Measurements from ENCODE around the gene TFAP2A.

The TFAP2A gene

GRCh38 chr6:10419749-10420545 is 5.1 kb upstream of the TFAP2A start:
- H3K27ac ChIP-seq (ENCODE audit: low read length, poor library complexity, severe bottlenecking), result no peak overlapping the region
- H3K4me1 ChIP-seq (ENCODE audit: control insufficient read depth, insufficient read depth, low read depth, low read length), result peaks cover 36% of the 10 kb centered on the region
- H2AK5ac ChIP-seq (ENCODE audit: low read length, severe bottlenecking), result no peak overlapping the region
- WGBS, result 5% methylated on average over 28 of the region's 31 CpGs
- H3K36me3 ChIP-seq (ENCODE audit: control insufficient read depth in 1 of 2, insufficient read depth in 2 of 2, low read depth in 1 of 2, low read length in 2 of 2), result peaks cover 0 to 2% of the 10 kb centered on the region in 2 experiments
- no peak overlapping the region for H2BK12ac ChIP-seq (ENCODE audit: low read length in 2 of 2)
- no peaks in the 10 kb centered on the region for H3K9me3 ChIP-seq (ENCODE audit: control insufficient read depth, low read length)
- no peak overlapping the region for H4K91ac ChIP-seq (ENCODE audit: low read length)
- H3K4me2 ChIP-seq (ENCODE audit: low read length, poor library complexity, severe bottlenecking), result peak overlapping the region; percentile 61
- H3K4me3 ChIP-seq (ENCODE audit: insufficient read depth in 1 of 2, low read depth in 1 of 2, low read length in 2 of 2), result no peak overlapping the region
- H3K14ac ChIP-seq (ENCODE audit: low read length in 2 of 2), result no peak overlapping the region
- H4K8ac ChIP-seq (ENCODE audit: low read length), result no peak overlapping the region
- no peak overlapping the region for H2BK120ac ChIP-seq (ENCODE audit: low read depth, low read length)
- no peak overlapping the region for H3K18ac ChIP-seq (ENCODE audit: low read depth in 1 of 2, low read length in 2 of 2)
- no peak overlapping the region for H2BK15ac ChIP-seq (ENCODE audit: low read depth, poor library complexity, severe bottlenecking)
- H2AFZ ChIP-seq (ENCODE audit: low read depth, low read length), result no peak overlapping the region
- H3K27me3 ChIP-seq (ENCODE audit: control insufficient read depth in 1 of 2, insufficient read depth in 1 of 2, low read length in 2 of 2), result peaks cover 99% of the 10 kb centered on the region in 2 experiments
- no peak overlapping the region for H3K23ac ChIP-seq (ENCODE audit: low read length in 2 of 2)
- H3K9ac ChIP-seq (ENCODE audit: low read length), result no peak overlapping the region
- no peaks in the 10 kb centered on the region for H3K79me1 ChIP-seq (replicated peaks; ENCODE audit: low read length, poor library complexity, severe bottlenecking)
- DNase-seq, result no peak
- no peak overlapping the region for H3K4ac ChIP-seq (ENCODE audit: low read depth in 1 of 2, low read length in 2 of 2)
- no peak overlapping the region for H2BK5ac ChIP-seq (ENCODE audit: low read depth, low read length, poor library complexity, severe bottlenecking)

DNA sequence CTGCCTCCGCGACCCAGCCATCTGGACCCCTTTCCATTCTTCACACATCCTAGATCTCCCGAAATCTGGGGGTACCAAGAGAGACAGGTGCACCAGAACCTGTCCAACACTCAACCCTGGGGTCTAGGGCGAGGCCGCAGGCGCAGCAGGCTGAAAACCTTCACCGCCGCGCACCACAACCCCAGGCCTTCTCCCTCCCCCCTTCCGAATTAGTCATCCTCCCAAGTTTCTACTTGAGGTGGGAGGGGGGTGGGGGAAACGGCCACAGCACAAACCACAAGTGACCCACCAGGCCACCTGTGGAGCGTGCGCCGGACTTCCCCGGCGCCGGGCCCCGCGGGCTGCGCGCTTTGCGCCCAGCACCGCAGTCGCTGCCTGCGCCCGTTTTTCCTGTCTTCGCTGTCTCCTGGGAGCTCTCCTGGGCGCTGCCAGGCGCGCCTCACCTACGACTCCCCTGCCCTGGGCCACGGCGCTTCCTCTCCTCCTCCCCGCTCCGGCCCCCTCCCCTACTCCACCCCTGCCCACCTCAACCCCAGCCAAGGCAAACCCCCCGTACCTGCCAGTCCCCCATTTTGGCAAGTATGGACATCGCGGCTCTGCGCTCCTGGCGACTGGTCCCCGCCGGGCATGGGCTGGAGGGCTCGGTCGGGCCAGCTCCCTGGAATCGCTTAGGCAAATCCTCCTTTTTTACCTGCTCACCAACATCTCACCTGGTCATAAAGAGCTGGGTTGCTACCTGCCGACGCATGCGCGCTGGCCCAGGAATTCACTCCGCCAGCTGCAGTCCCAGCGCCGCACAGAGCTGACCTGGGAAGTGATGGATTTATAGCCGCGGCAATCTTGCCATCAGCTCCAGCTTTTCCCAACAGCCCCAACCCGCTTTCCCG is 4.2 kb upstream of the TFAP2A start:
- no peak overlapping the region for H3K4ac ChIP-seq (ENCODE audit: low read depth in 1 of 2, low read length in 2 of 2)
- H2BK15ac ChIP-seq (ENCODE audit: low read depth, poor library complexity, severe bottlenecking), result no peak overlapping the region
- H2AFZ ChIP-seq (ENCODE audit: low read depth, low read length), result no peak overlapping the region
- 1% methylated on average over 45 of the region's 56 CpGs for WGBS
- no peak overlapping the region for H3K27ac ChIP-seq (ENCODE audit: low read length, poor library complexity, severe bottlenecking)
- no peak overlapping the region for H2AK5ac ChIP-seq (ENCODE audit: low read length, severe bottlenecking)
- H3K36me3 ChIP-seq (ENCODE audit: control insufficient read depth in 1 of 2, insufficient read depth in 2 of 2, low read depth in 1 of 2, low read length in 2 of 2), result peaks cover 0 to 2% of the 10 kb centered on the region in 2 experiments
- H2BK5ac ChIP-seq (ENCODE audit: low read depth, low read length, poor library complexity, severe bottlenecking), result no peak overlapping the region
- no peaks in the 10 kb centered on the region for H3K79me1 ChIP-seq (replicated peaks; ENCODE audit: low read length, poor library complexity, severe bottlenecking)
- DNase-seq, result no peak
- H4K91ac ChIP-seq (ENCODE audit: low read length), result no peak overlapping the region
- H4K8ac ChIP-seq (ENCODE audit: low read length), result no peak overlapping the region
- H3K27me3 ChIP-seq (ENCODE audit: control insufficient read depth in 1 of 2, insufficient read depth in 1 of 2, low read length in 2 of 2), result peaks cover 99% of the 10 kb centered on the region in 2 experiments
- no peaks in the 10 kb centered on the region for H3K9me3 ChIP-seq (ENCODE audit: control insufficient read depth, low read length)
- H3K4me2 ChIP-seq (ENCODE audit: low read length, poor library complexity, severe bottlenecking), result peak overlapping the region; percentile 61
- H3K9ac ChIP-seq (ENCODE audit: low read length), result no peak overlapping the region
- no peak overlapping the region for H2BK120ac ChIP-seq (ENCODE audit: low read depth, low read length)
- peaks cover 42% of the 10 kb centered on the region for H3K4me1 ChIP-seq (ENCODE audit: control insufficient read depth, insufficient read depth, low read depth, low read length)
- no peak overlapping the region for H3K14ac ChIP-seq (ENCODE audit: low read length in 2 of 2)
- H3K4me3 ChIP-seq (ENCODE audit: insufficient read depth in 1 of 2, low read depth in 1 of 2, low read length in 2 of 2), result no peak overlapping the region
- no peak overlapping the region for H2BK12ac ChIP-seq (ENCODE audit: low read length in 2 of 2)
- no peak overlapping the region for H3K18ac ChIP-seq (ENCODE audit: low read depth in 1 of 2, low read length in 2 of 2)
- H3K23ac ChIP-seq (ENCODE audit: low read length in 2 of 2), result peak overlapping the region in 1 of 2 experiments; percentile 30

DNA sequence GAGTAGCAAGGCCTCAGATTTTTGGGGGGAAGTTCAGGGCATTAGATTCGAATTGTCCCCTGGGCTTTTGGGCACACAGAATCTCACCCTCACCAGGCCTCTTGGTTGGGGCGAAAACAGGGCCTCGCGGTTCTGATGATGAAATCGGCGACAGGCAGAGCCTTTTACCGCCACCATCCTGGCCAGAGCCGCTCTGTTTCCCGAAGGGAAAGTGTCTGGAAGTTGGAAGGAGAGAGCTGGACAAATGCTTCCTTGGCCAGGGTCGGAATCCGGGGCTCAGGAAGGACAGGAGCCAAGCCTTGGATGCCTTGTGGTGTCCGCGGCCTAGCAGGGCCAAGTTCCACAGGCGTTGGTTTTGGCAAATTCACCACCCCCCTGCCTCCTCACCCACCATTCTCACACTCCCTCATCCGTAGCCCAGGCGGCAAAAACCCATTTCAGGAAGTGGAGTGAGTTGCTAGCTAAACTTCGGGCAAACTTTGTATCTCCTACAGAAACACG is 3.5 kb upstream of the TFAP2A start:
- Histone ChIP-seq H4K8ac (ENCODE audit: low read length) (no peak overlapping the region), H3K4me1 (ENCODE audit: control insufficient read depth, insufficient read depth, low read depth, low read length) (peaks cover 48% of the 10 kb centered on the region), H2AK5ac (ENCODE audit: low read length, severe bottlenecking) (no peak overlapping the region), H2BK120ac (ENCODE audit: low read depth, low read length) (no peak overlapping the region), H3K27me3 (ENCODE audit: control insufficient read depth in 1 of 2, insufficient read depth in 1 of 2, low read length in 2 of 2) (peaks cover 99% of the 10 kb centered on the region in 2 experiments), H2BK15ac (ENCODE audit: low read depth, poor library complexity, severe bottlenecking) (no peak overlapping the region), H3K36me3 (ENCODE audit: control insufficient read depth in 1 of 2, insufficient read depth in 2 of 2, low read depth in 1 of 2, low read length in 2 of 2) (peaks cover 0 to 2% of the 10 kb centered on the region in 2 experiments), H3K9me3 (ENCODE audit: control insufficient read depth, low read length) (no peaks in the 10 kb centered on the region), H3K23ac (ENCODE audit: low read length in 2 of 2) (no peak overlapping the region), H2AFZ (ENCODE audit: low read depth, low read length) (no peak overlapping the region), H3K4ac (ENCODE audit: low read depth in 1 of 2, low read length in 2 of 2) (no peak overlapping the region), H2BK5ac (ENCODE audit: low read depth, low read length, poor library complexity, severe bottlenecking) (no peak overlapping the region), H3K4me3 (ENCODE audit: insufficient read depth in 1 of 2, low read depth in 1 of 2, low read length in 2 of 2) (no peak overlapping the region), H3K27ac (ENCODE audit: low read length, poor library complexity, severe bottlenecking) (no peak overlapping the region), H3K14ac (ENCODE audit: low read length in 2 of 2) (no peak overlapping the region), H4K91ac (ENCODE audit: low read length) (no peak overlapping the region), H3K4me2 (ENCODE audit: low read length, poor library complexity, severe bottlenecking) (no peak overlapping the region), H3K79me1 (replicated peaks; ENCODE audit: low read length, poor library complexity, severe bottlenecking) (no peaks in the 10 kb centered on the region), H3K9ac (ENCODE audit: low read length) (no peak overlapping the region), H2BK12ac (ENCODE audit: low read length in 2 of 2) (no peak overlapping the region), H3K18ac (ENCODE audit: low read depth in 1 of 2, low read length in 2 of 2) (no peak overlapping the region)
- WGBS, result 25% methylated on average over 18 of the region's 18 CpGs
- no peak for DNase-seq

DNA sequence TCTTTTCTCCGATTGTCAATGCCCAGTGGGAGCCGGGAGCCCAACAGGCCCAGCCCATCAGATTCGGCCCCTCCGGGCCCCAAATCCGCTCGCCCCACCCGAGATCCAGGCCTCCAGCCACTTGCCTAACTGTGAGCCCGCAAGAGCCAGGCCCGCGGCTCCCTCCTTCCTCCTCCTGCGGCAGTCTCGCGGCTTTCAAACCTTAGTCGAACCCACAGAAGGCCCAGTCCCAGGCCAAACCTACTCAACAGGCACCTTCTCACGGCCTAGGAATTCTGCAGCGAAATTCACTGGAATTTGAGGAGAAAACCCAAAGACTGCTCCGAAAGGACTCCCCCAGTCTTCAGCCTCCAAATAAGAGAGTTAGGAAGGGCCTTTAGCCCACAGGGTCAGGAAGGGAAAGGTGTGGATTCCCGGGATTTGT is 2.8 kb upstream of the TFAP2A start:
- Histone ChIP-seq H3K18ac (ENCODE audit: low read depth in 1 of 2, low read length in 2 of 2) (no peak overlapping the region), H4K8ac (ENCODE audit: low read length) (peak overlapping the region; percentile 2), H3K14ac (ENCODE audit: low read length in 2 of 2) (no peak overlapping the region), H3K4me1 (ENCODE audit: control insufficient read depth, insufficient read depth, low read depth, low read length) (peaks cover 52% of the 10 kb centered on the region), H3K4me3 (ENCODE audit: insufficient read depth in 1 of 2, low read depth in 1 of 2, low read length in 2 of 2) (no peak overlapping the region), H3K27ac (ENCODE audit: low read length, poor library complexity, severe bottlenecking) (no peak overlapping the region), H2AFZ (ENCODE audit: low read depth, low read length) (no peak overlapping the region), H4K91ac (ENCODE audit: low read length) (no peak overlapping the region), H3K27me3 (ENCODE audit: control insufficient read depth in 1 of 2, insufficient read depth in 1 of 2, low read length in 2 of 2) (peaks cover 98 to 99% of the 10 kb centered on the region in 2 experiments), H3K79me1 (replicated peaks; ENCODE audit: low read length, poor library complexity, severe bottlenecking) (no peaks in the 10 kb centered on the region), H3K9ac (ENCODE audit: low read length) (no peak overlapping the region), H2BK15ac (ENCODE audit: low read depth, poor library complexity, severe bottlenecking) (no peak overlapping the region), H2BK12ac (ENCODE audit: low read length in 2 of 2) (no peak overlapping the region), H2BK120ac (ENCODE audit: low read depth, low read length) (no peak overlapping the region), H3K23ac (ENCODE audit: low read length in 2 of 2) (no peak overlapping the region), H3K9me3 (ENCODE audit: control insufficient read depth, low read length) (no peaks in the 10 kb centered on the region), H3K4ac (ENCODE audit: low read depth in 1 of 2, low read length in 2 of 2) (no peak overlapping the region), H2BK5ac (ENCODE audit: low read depth, low read length, poor library complexity, severe bottlenecking) (no peak overlapping the region), H3K36me3 (ENCODE audit: control insufficient read depth in 1 of 2, insufficient read depth in 2 of 2, low read depth in 1 of 2, low read length in 2 of 2) (peaks cover 0 to 2% of the 10 kb centered on the region in 2 experiments), H3K4me2 (ENCODE audit: low read length, poor library complexity, severe bottlenecking) (no peak overlapping the region), H2AK5ac (ENCODE audit: low read length, severe bottlenecking) (no peak overlapping the region)
- WGBS, result 24% methylated on average over 17 of the region's 18 CpGs
- DNase-seq, result no peak

Data from mesenchymal stem cell (in vitro differentiated cells and primary cell).